Measurements from ENCODE around the gene USP32. TPM values are rescaled to one million over a fixed set of nuclear protein-coding genes. Genes with fewer than 3 reads are reported as not detected.

USP32 gene
- polyA plus RNA-seq, 4 donors = 10.3 to 21.9 (median 15.1) TPM

- H3K36me3 ChIP-seq (ENCODE audit: control insufficient read depth in 3 of 3, insufficient read depth in 2 of 3, low read depth in 1 of 3, low read length in 3 of 3) = peaks cover 0 to 5% (median 0%) of the 10 kb centered on the region in 3 donors
- H3K27me3 ChIP-seq (ENCODE audit: control insufficient read depth in 3 of 3, insufficient read depth in 3 of 3, low read length in 3 of 3) = no peaks in the 10 kb centered on the region
- WGBS, 3 donors = 63 to 73% (median 67%) methylated on average over 4 of the region's 4 CpGs
- no peaks in the 10 kb centered on the region for H3K9me3 ChIP-seq (ENCODE audit: control insufficient read depth in 2 of 2, insufficient read depth in 1 of 2, low read depth in 1 of 2, low read length in 1 of 2)
- no peaks in the 10 kb centered on the region for H3K4me1 ChIP-seq (ENCODE audit: control insufficient read depth in 3 of 3, insufficient read depth in 2 of 3, low read depth in 1 of 3, low read length in 2 of 3)
- H3K4me3 ChIP-seq (ENCODE audit: low read depth in 1 of 3, low read length in 3 of 3) = no peak overlapping the region
- no peak for FAIRE-seq
- no peak overlapping the region for H3K27ac ChIP-seq (ENCODE audit: low read depth in 1 of 3, low read length in 2 of 3)
- DNase-seq = no peak
Measured at GRCh38 chr17:60371818-60372510, 20.0 kb downstream of the USP32 start.

DNA sequence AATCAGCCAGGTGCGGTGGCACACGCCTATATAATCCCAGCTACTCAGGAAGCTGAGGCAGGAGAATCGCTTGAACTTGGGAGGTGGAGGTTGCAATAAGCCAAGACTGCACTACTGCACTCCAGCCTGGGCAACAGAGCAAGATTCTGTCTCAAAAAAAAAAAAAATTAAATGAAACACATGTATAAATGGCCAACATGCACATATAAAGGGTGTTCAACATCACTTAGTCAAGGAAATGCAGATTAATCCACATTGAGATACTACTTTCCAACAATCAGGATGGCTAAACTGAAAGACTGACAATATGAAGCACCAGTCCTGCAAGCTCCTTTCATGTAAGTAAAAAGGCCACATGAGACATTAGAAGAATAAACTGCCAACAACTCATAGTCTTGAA lies 20.5 kb downstream of the USP32 start:
- Histone ChIP-seq H3K36me3 (ENCODE audit: control insufficient read depth in 3 of 3, insufficient read depth in 2 of 3, low read depth in 1 of 3, low read length in 3 of 3) (peaks cover 0 to 5% (median 0%) of the 10 kb centered on the region in 3 donors), H3K27ac (ENCODE audit: low read depth in 1 of 3, low read length in 2 of 3) (no peak overlapping the region), H3K9me3 (ENCODE audit: control insufficient read depth in 2 of 2, insufficient read depth in 1 of 2, low read depth in 1 of 2, low read length in 1 of 2) (no peaks in the 10 kb centered on the region), H3K4me1 (ENCODE audit: control insufficient read depth in 3 of 3, insufficient read depth in 2 of 3, low read depth in 1 of 3, low read length in 2 of 3) (no peaks in the 10 kb centered on the region), H3K4me3 (ENCODE audit: low read depth in 1 of 3, low read length in 3 of 3) (no peak overlapping the region), H3K27me3 (ENCODE audit: control insufficient read depth in 3 of 3, insufficient read depth in 3 of 3, low read length in 3 of 3) (no peaks in the 10 kb centered on the region)
- FAIRE-seq = no peak
- no peak for DNase-seq
- 96 to 100% (median 98%) methylated on average over 3 of the region's 3 CpGs for WGBS, 3 donors

DNA sequence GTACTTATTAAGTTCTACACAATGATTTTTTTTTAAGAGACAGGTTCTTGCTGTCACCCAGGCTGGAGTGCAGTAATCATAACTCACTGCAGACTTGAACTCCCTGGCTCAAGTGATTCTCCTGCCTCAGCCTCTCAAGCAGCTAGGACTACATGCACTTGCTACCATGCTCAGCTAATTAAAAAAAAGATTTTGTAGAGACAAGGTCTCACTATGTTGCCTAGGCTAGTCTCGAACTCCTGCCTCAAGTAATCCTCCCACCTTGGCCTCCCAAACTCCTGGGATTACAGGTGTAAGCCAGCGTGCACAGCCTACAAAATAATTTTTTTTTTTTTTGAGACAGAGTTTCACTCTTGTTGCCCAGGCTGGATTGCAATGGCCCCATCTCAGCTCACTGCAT lies 22.2 kb downstream of the USP32 start:
- FAIRE-seq = no peak
- no peak for DNase-seq
- no peak overlapping the region for H3K27ac ChIP-seq (ENCODE audit: low read depth in 1 of 3, low read length in 2 of 3)
- no peaks in the 10 kb centered on the region for H3K27me3 ChIP-seq (ENCODE audit: control insufficient read depth in 3 of 3, insufficient read depth in 3 of 3, low read length in 3 of 3)
- H3K4me3 ChIP-seq (ENCODE audit: low read depth in 1 of 3, low read length in 3 of 3) = no peak overlapping the region
- peaks cover 0 to 5% (median 0%) of the 10 kb centered on the region in 3 donors for H3K36me3 ChIP-seq (ENCODE audit: control insufficient read depth in 3 of 3, insufficient read depth in 2 of 3, low read depth in 1 of 3, low read length in 3 of 3)
- no peaks in the 10 kb centered on the region for H3K9me3 ChIP-seq (ENCODE audit: control insufficient read depth in 2 of 2, insufficient read depth in 1 of 2, low read depth in 1 of 2, low read length in 1 of 2)
- no peaks in the 10 kb centered on the region for H3K4me1 ChIP-seq (ENCODE audit: control insufficient read depth in 3 of 3, insufficient read depth in 2 of 3, low read depth in 1 of 3, low read length in 2 of 3)
- 91 to 98% (median 93%) methylated on average over 2 of the region's 2 CpGs for whole genome bisulfite sequencing, 3 donors

- WGBS, 3 donors = 92 to 95% (median 93%) methylated on average over 3 of the region's 3 CpGs
- no peak for FAIRE-seq
- Histone ChIP-seq H3K27ac (ENCODE audit: low read depth in 1 of 3, low read length in 2 of 3) (no peak overlapping the region), H3K4me3 (ENCODE audit: low read depth in 1 of 3, low read length in 3 of 3) (no peak overlapping the region), H3K9me3 (ENCODE audit: control insufficient read depth in 2 of 2, insufficient read depth in 1 of 2, low read depth in 1 of 2, low read length in 1 of 2) (no peaks in the 10 kb centered on the region), H3K27me3 (ENCODE audit: control insufficient read depth in 3 of 3, insufficient read depth in 3 of 3, low read length in 3 of 3) (no peaks in the 10 kb centered on the region), H3K4me1 (ENCODE audit: control insufficient read depth in 3 of 3, insufficient read depth in 2 of 3, low read depth in 1 of 3, low read length in 2 of 3) (no peaks in the 10 kb centered on the region), H3K36me3 (ENCODE audit: control insufficient read depth in 3 of 3, insufficient read depth in 2 of 3, low read depth in 1 of 3, low read length in 3 of 3) (no peaks in the 10 kb centered on the region)
- no peak for DNase-seq
Measured at GRCh38 chr17:60363700-60364405, 28.1 kb downstream of the USP32 start.

DNA sequence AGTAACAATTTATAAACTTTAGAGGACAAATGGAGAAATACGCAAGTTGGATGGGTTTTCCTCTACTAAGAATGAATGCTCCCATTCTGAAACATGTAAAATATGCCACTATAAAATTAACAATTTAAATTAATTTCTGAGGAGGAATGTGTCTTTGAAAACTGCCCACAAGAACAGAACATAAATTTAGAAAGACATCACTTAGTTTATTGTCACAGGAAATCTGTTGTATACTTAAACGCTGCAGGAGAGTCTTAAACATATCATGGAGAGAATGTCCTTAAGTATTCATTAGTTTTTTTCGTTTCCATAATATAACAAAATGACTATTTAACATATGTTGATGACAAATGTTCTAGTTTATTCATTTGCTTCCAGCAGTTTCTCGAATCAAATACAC lies 29.6 kb downstream of the USP32 start:
- Histone ChIP-seq H3K4me3 (ENCODE audit: low read depth in 1 of 3, low read length in 3 of 3) (no peak overlapping the region), H3K27me3 (ENCODE audit: control insufficient read depth in 3 of 3, insufficient read depth in 3 of 3, low read length in 3 of 3) (no peaks in the 10 kb centered on the region), H3K4me1 (ENCODE audit: control insufficient read depth in 3 of 3, insufficient read depth in 2 of 3, low read depth in 1 of 3, low read length in 2 of 3) (no peaks in the 10 kb centered on the region), H3K36me3 (ENCODE audit: control insufficient read depth in 3 of 3, insufficient read depth in 2 of 3, low read depth in 1 of 3, low read length in 3 of 3) (no peaks in the 10 kb centered on the region), H3K9me3 (ENCODE audit: control insufficient read depth in 2 of 2, insufficient read depth in 1 of 2, low read depth in 1 of 2, low read length in 1 of 2) (no peaks in the 10 kb centered on the region), H3K27ac (ENCODE audit: low read depth in 1 of 3, low read length in 2 of 3) (no peak overlapping the region)
- no peak for FAIRE-seq
- no peak for DNase-seq
- WGBS, 3 donors = 69 to 94% (median 86%) methylated on average over 4 of the region's 4 CpGs

DNA sequence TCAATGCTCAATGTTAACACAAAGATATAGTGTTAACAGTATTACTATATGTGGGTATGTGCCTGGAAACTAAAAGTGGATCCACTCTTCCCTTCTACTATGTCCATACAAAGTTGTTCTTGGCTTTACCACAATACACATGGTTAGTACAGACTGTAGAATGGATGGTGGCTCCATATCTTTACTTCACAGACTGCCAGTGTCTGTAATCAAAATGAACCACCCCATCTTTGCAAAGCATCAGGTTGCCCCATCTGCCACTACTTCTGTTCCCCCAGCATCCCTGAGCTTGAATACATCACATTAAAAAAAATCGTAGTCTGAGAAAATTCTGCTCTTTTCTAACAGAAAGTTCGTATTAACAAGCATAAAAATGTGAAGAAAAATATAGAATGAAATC lies 30.0 kb downstream of the USP32 start:
- FAIRE-seq (no peak), DNase-seq (no peak)
- Histone ChIP-seq H3K27ac (ENCODE audit: low read depth in 1 of 3, low read length in 2 of 3) (no peak overlapping the region), H3K27me3 (ENCODE audit: control insufficient read depth in 3 of 3, insufficient read depth in 3 of 3, low read length in 3 of 3) (no peaks in the 10 kb centered on the region), H3K36me3 (ENCODE audit: control insufficient read depth in 3 of 3, insufficient read depth in 2 of 3, low read depth in 1 of 3, low read length in 3 of 3) (no peaks in the 10 kb centered on the region), H3K9me3 (ENCODE audit: control insufficient read depth in 2 of 2, insufficient read depth in 1 of 2, low read depth in 1 of 2, low read length in 1 of 2) (no peaks in the 10 kb centered on the region), H3K4me3 (ENCODE audit: low read depth in 1 of 3, low read length in 3 of 3) (no peak overlapping the region), H3K4me1 (ENCODE audit: control insufficient read depth in 3 of 3, insufficient read depth in 2 of 3, low read depth in 1 of 3, low read length in 2 of 3) (no peaks in the 10 kb centered on the region)
- WGBS, 3 donors = 74 to 89% (median 88%) methylated on average over 2 of the region's 2 CpGs

- H3K4me1 ChIP-seq (ENCODE audit: control insufficient read depth in 3 of 3, insufficient read depth in 2 of 3, low read depth in 1 of 3, low read length in 2 of 3) = no peaks in the 10 kb centered on the region
- DNase-seq = no peak
- no peak for FAIRE-seq
- no peak overlapping the region for H3K4me3 ChIP-seq (ENCODE audit: low read depth in 1 of 3, low read length in 3 of 3)
- H3K9me3 ChIP-seq (ENCODE audit: control insufficient read depth in 2 of 2, insufficient read depth in 1 of 2, low read depth in 1 of 2, low read length in 1 of 2) = no peaks in the 10 kb centered on the region
- H3K36me3 ChIP-seq (ENCODE audit: control insufficient read depth in 3 of 3, insufficient read depth in 2 of 3, low read depth in 1 of 3, low read length in 3 of 3) = no peaks in the 10 kb centered on the region
- no peaks in the 10 kb centered on the region for H3K27me3 ChIP-seq (ENCODE audit: control insufficient read depth in 3 of 3, insufficient read depth in 3 of 3, low read length in 3 of 3)
- H3K27ac ChIP-seq (ENCODE audit: low read depth in 1 of 3, low read length in 2 of 3) = no peak overlapping the region
Measured at GRCh38 chr17:60359415-60359814, 32.5 kb downstream of the USP32 start.

DNA sequence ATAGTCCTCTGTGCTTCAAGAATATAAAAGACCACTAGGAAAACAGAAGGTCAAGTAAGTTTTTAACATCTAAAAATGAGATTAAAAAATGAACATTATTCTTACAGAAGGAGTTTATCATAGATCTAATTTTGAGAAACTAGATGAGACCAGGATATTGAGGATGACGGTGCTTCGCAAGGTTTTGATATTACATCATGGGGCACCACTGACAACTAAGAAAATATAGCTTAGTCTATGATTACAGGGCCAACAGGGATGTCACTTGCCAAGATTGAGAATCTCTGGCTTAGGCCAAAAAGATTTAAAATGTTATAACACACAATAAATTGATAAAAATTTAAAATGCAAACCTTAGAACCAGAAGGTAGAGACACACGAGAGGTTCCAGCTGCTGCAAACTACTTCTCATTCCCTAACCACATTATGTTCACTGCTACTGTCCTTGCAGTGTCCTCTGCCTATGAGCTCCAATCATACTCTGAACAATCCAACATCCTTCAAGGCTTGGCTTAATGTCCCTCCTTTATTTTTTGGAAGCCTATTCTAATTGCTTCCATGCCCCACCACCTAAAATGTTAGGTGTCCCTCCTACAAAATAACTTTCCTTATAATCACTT lies 33.2 kb downstream of the USP32 start:
- DNase-seq (no peak), FAIRE-seq (no peak)
- Histone ChIP-seq H3K4me3 (ENCODE audit: low read depth in 1 of 3, low read length in 3 of 3) (no peak overlapping the region), H3K27ac (ENCODE audit: low read depth in 1 of 3, low read length in 2 of 3) (no peak overlapping the region), H3K4me1 (ENCODE audit: control insufficient read depth in 3 of 3, insufficient read depth in 2 of 3, low read depth in 1 of 3, low read length in 2 of 3) (no peaks in the 10 kb centered on the region), H3K9me3 (ENCODE audit: control insufficient read depth in 2 of 2, insufficient read depth in 1 of 2, low read depth in 1 of 2, low read length in 1 of 2) (no peaks in the 10 kb centered on the region), H3K36me3 (ENCODE audit: control insufficient read depth in 3 of 3, insufficient read depth in 2 of 3, low read depth in 1 of 3, low read length in 3 of 3) (no peaks in the 10 kb centered on the region), H3K27me3 (ENCODE audit: control insufficient read depth in 3 of 3, insufficient read depth in 3 of 3, low read length in 3 of 3) (no peaks in the 10 kb centered on the region)
- 73 to 98% (median 78%) methylated on average over 3 of the region's 3 CpGs for WGBS, 3 donors
